Tibial nerve (tissue), 4 donors: ENCODE data around the gene PRPF18. TPM values are rescaled to one million over a fixed set of nuclear protein-coding genes. Genes with fewer than 3 reads are reported as not detected.

Experiments used
- DNase-seq, 2 donors: peaks; one replicate each; pipeline ENCODE4 v3.0.0-alpha.2; 2019; ENCODE audit warnings: low spot score in 2 of 2
- H3K27ac ChIP-seq, 4 donors: fragments of 200-600 bp; sonication (generic) in 3 of 4; one replicate each; pipeline ENCODE4 v1.5.1; 2017 to 2019; ENCODE audit warnings: mild to moderate bottlenecking in 1 of 4
- H3K27me3 ChIP-seq, 2 donors: fragments of 200-600 bp; sonication (generic) in 1 of 2; one replicate each; pipeline versions ENCODE4 v1.5.1 to v1.6.0; 2017 to 2019
- H3K36me3 ChIP-seq, 3 donors: fragments of 200-600 bp; sonication (generic); one replicate each; pipeline ENCODE4 v1.5.1; 2018 to 2019
- H3K4me1 ChIP-seq, 4 donors: fragments of 200-600 bp; sonication (generic) in 3 of 4; one replicate each; pipeline ENCODE4 v1.5.1; 2017 to 2019
- H3K4me3 ChIP-seq, 4 donors: fragments of 200-600 bp; sonication (generic) in 3 of 4; one replicate each; pipeline ENCODE4 v1.5.1; 2017 to 2019; ENCODE audit warnings: mild to moderate bottlenecking in 1 of 4, moderate library complexity in 1 of 4
- H3K9me3 ChIP-seq, 4 donors: fragments of 200-600 bp; sonication (generic) in 3 of 4; one replicate each; pipeline ENCODE4 v1.5.1; 2017 to 2019
- EP300 ChIP-seq, 2 donors: sonication (generic); formaldehyde crosslinking; IDR thresholded peaks; one replicate each; pipeline ENCODE4 v1.6.1; 2017; ENCODE audit warnings: antibody characterized with exemption in 2 of 2, mild to moderate bottlenecking in 1 of 2
- POLR2A ChIP-seq, 2 donors: fragments of 450-650 bp; IDR thresholded peaks; one replicate each; pipeline ENCODE4 v1.6.1; 2017; ENCODE audit warnings: antibody characterized with exemption in 2 of 2, mild to moderate bottlenecking in 2 of 2, moderate library complexity in 2 of 2
- WGBS, 2 donors: methylation state at CpG; one replicate each; pipeline ENCODE4 v1.1.5; 2018; 5-methylcytosine and 5-hydroxymethylcytosine counted together
- total RNA-seq, 4 donors: library from RNA; depleted of rRNA; stranded (reverse); fragments of >200 nt; gene quantifications; one replicate each; pipeline ENCODE4 v1.1.0, GENCODE V29; 2016
- TF ChIP-seq, protein P1 (sequence below), 5 experiments: fragments of 200-600 bp in 3 of 5; fragments of 450-650 bp in 2 of 5; sonication (generic) in 3 of 5; IDR thresholded peaks; one replicate each; pipeline ENCODE4 v1.5.1; 2016 to 2019; ENCODE audit warnings: antibody characterized with exemption in 5 of 5, mild to moderate bottlenecking in 3 of 5, moderate library complexity in 2 of 5

The PRPF18 gene
- total RNA-seq, 4 donors from 2014 or later: 22.9 to 34.3 (median 32.8) TPM

DNA sequence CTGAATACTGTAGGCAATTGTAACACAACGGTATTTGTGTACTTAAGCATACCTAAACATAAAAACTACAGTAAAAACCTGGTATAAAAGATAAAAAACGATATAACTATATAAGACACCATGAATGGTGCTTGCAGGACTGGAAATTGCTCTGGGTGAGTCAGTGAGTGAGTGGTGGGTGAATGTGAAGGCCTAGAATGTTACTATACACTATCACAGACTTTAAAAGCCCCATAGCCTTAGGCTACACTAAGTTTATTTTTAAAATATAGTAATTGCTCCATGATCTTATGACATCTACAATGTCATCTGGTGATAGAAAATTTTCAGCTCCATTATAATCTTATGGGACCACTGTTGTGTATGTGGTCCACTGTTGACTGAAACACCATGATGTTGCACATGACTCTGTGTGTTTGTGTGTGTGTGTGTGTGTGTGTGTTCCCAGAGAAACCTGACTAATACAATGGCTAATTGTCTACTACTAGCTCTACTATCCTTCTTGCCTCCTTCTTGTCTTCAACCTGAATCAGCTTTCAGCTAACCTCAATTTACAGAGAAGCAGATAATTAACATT, 27.6 kb upstream of the PRPF18 start:
- Histone ChIP-seq H3K36me3 (no peaks in the 10 kb centered on the region), H3K4me3 (no peak overlapping the region), H3K4me1 (no peaks in the 10 kb centered on the region), H3K27ac (no peak overlapping the region), H3K27me3 (no peaks in the 10 kb centered on the region), H3K9me3 (no peaks in the 10 kb centered on the region)
- 67 to 76% methylated on average over 2 of the region's 2 CpGs for WGBS, 2 donors
- no peak for DNase-seq
- no peak for TF ChIP-seq EP300 (IDR thresholded peaks at IDR 0.05)
- TF ChIP-seq POLR2A (IDR thresholded peaks at IDR 0.05): no peak
- TF ChIP-seq, protein P1, sequence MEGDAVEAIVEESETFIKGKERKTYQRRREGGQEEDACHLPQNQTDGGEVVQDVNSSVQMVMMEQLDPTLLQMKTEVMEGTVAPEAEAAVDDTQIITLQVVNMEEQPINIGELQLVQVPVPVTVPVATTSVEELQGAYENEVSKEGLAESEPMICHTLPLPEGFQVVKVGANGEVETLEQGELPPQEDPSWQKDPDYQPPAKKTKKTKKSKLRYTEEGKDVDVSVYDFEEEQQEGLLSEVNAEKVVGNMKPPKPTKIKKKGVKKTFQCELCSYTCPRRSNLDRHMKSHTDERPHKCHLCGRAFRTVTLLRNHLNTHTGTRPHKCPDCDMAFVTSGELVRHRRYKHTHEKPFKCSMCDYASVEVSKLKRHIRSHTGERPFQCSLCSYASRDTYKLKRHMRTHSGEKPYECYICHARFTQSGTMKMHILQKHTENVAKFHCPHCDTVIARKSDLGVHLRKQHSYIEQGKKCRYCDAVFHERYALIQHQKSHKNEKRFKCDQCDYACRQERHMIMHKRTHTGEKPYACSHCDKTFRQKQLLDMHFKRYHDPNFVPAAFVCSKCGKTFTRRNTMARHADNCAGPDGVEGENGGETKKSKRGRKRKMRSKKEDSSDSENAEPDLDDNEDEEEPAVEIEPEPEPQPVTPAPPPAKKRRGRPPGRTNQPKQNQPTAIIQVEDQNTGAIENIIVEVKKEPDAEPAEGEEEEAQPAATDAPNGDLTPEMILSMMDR (IDR thresholded peaks at IDR 0.05): no peak

DNA sequence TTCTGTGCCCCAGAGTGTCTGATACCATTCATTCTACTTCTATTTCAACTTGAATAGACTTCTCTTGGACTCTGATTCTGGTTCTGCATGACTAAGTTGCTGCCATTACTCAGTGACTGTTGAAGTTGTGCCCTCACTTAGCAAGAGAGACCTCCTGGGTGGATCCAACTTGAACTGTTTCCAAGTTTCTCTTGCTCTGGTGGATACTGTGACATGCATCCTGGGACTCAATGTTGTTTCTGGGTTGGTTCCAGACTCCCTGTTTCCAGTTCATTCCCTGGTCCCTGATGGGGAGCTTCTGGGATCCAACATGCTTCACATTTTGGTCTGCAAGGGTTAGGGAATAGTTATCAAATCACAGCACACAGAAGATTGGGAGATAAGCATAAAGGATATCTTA, 26.2 kb upstream of the PRPF18 start:
- Histone ChIP-seq H3K9me3 (no peaks in the 10 kb centered on the region), H3K36me3 (no peaks in the 10 kb centered on the region), H3K27me3 (no peaks in the 10 kb centered on the region), H3K4me3 (no peak overlapping the region), H3K4me1 (no peaks in the 10 kb centered on the region), H3K27ac (no peak overlapping the region)
- TF ChIP-seq EP300 (IDR thresholded peaks at IDR 0.05): no peak
- TF ChIP-seq, protein P1 (IDR thresholded peaks at IDR 0.05): no peak
- no peak for TF ChIP-seq POLR2A (IDR thresholded peaks at IDR 0.05)
- DNase-seq: no peak

DNA sequence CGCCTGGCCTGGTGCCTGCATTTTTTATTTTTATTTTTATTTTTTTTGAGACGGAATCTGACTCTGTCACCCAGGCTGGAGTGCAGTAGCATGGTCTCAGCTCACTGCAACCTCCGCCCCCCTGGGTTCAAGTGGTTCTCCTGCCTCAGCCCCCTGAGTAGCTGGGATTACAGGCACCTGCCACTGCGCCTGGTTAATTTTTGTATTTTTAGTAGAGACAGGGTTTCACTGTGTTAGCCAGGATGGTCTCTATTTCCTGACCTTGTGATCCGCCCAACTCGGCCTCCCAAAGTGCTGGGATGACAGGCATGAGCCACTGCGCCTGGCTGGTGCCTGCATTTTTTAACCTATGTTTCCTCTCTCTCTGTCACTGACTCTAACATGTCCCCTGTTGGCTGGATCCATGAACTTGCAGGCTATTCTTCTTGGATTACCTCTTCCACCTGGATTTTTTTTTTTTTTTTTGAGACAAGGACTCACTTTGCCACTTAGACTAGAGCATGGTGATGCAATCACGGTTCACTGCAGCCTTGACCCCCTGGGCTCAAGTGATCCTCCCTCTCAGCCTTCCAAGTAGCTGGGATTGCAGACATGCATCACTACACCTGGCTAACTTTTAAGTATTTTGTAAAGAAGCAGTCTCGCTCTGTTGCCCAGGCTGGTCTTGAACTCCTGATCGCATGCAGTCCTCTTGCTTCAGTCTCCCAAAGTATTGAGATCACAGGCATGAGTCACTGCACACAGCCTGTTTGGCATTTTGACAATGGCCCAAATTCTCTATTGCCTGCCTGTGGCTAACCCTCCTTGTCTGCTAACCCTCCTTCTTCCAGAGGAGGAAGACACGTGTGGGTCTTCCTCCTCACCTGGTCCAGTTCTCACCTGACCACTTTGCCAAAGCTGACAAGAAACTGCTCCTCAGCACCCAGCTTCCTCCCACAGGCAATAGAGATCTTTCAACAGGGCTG, 23.0 kb upstream of the PRPF18 start:
- no peak for TF ChIP-seq POLR2A (IDR thresholded peaks at IDR 0.05)
- TF ChIP-seq, protein P1 (IDR thresholded peaks at IDR 0.05): no peak
- no peak for TF ChIP-seq EP300 (IDR thresholded peaks at IDR 0.05)
- Histone ChIP-seq H3K9me3 (no peaks in the 10 kb centered on the region), H3K4me3 (no peak overlapping the region), H3K36me3 (no peaks in the 10 kb centered on the region), H3K4me1 (no peaks in the 10 kb centered on the region), H3K27ac (no peak overlapping the region), H3K27me3 (no peaks in the 10 kb centered on the region)
- no peak for DNase-seq
- 94% methylated on average over 11 of the region's 11 CpGs for WGBS, 2 donors

DNA sequence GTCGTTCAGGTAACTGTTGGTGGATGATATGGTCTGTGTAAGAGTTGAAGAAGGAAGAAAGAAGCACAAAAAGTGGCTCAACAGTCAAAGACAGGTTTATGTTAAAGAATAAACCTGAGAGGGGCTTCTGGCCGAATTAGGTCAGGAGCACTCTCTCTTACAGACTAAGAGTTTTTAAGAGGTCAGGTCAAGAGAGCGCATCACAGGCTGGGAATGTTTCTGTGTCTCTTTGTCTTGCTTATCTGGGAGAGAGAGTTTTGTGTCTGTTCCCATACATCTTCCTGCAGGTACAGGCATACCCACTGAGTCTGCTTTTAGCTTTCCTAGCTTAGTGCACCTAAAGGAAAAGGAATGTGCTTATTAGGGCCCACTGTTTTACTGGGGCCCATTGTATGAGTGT, 22.2 kb upstream of the PRPF18 start:
- Histone ChIP-seq H3K27me3 (no peaks in the 10 kb centered on the region), H3K4me3 (no peak overlapping the region), H3K27ac (no peak overlapping the region), H3K4me1 (no peaks in the 10 kb centered on the region), H3K36me3 (no peaks in the 10 kb centered on the region), H3K9me3 (peaks cover 0 to 3% (median 0%) of the 10 kb centered on the region in 4 donors)
- TF ChIP-seq, protein P1 (IDR thresholded peaks at IDR 0.05): no peak
- WGBS, 2 donors: 82 to 89% methylated on average over 3 of the region's 3 CpGs
- no peak for DNase-seq

DNA sequence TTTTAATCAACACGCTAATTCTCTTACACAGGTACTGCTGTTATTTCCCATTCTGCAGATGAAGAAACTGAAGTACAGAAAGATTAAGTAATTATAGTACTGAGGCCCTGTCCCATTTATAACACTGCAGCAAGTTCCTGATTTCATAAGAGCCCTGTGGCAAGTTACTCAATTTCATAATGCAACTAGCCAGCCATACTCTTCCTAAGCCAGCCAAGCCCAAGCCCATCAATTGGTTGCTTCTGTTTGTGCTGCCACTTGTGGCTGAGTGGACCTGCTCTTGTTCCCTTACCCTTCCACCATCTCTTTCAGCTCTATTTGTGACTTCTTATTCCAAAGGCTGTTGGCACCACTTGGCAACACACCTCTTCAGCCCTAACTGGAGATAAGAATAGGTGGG, 19.7 kb upstream of the PRPF18 start:
- Histone ChIP-seq H3K4me3 (no peak overlapping the region), H3K9me3 (peaks cover 0 to 3% (median 0%) of the 10 kb centered on the region in 4 donors), H3K27ac (no peak overlapping the region), H3K27me3 (no peaks in the 10 kb centered on the region), H3K36me3 (no peaks in the 10 kb centered on the region), H3K4me1 (no peaks in the 10 kb centered on the region)
- 86 to 92% methylated on average over 1 of the region's 1 CpG for WGBS, 2 donors
- DNase-seq: no peak
- no peak for TF ChIP-seq POLR2A (IDR thresholded peaks at IDR 0.05)
- TF ChIP-seq EP300 (IDR thresholded peaks at IDR 0.05): no peak
- TF ChIP-seq, protein P1 (IDR thresholded peaks at IDR 0.05): no peak
